WTC11 (cell line): ENCODE measurements around the gene OR6C75. TPM values are rescaled to one million over a fixed set of nuclear protein-coding genes. Genes with fewer than 3 reads are reported as not detected.

Experiments used
- ATAC-seq: fragments of 200-7000 bp; cut with Tn5 transposase; 2 replicates; pipeline ENCODE4 v1.10.0; 2021; ENCODE audit warnings: mild to moderate bottlenecking, moderate library complexity
- CTCF ChIA-PET: fragments of 300-600 bp; sonication (Branson Sonifier 250); formaldehyde crosslinking; loops from one replicate; lab custom pipeline; 2021; ENCODE audit warnings: antibody characterized with exemption; lab: Charles Lee
- POLR2A ChIA-PET: fragments of 350-600 bp; sonication (Branson Sonifier 250); formaldehyde crosslinking; loops from one replicate; lab custom pipeline; 2021; ENCODE audit warnings: antibody characterized with exemption; lab: Charles Lee
- DNase-seq: peaks from one replicate; pipeline ENCODE4 v3.0.0; 2021; ENCODE audit warnings: low spot score
- H3K27ac Mint-ChIP-seq: 2 replicates; pipeline ENCODE4 v1.8.0; 2021; ENCODE audit warnings: mixed read lengths
- H3K27me3 Mint-ChIP-seq: 2 replicates; pipeline ENCODE4 v1.8.0; 2021; ENCODE audit warnings: low read depth, mild to moderate bottlenecking, moderate library complexity, mixed read lengths
- H3K36me3 Mint-ChIP-seq: 2 replicates; pipeline ENCODE4 v1.8.0; 2021; ENCODE audit warnings: mixed read lengths
- H3K4me1 Mint-ChIP-seq: 2 replicates; pipeline ENCODE4 v1.8.0; 2022; ENCODE audit warnings: mixed read lengths
- H3K4me3 Mint-ChIP-seq: 2 replicates; pipeline ENCODE4 v1.8.0; 2021; ENCODE audit warnings: mild to moderate bottlenecking, moderate library complexity, mixed read lengths
- H3K9me3 Mint-ChIP-seq: 2 replicates; pipeline ENCODE4 v1.8.0; 2021; ENCODE audit warnings: mixed read lengths
- ATF2 ChIP-seq: sonication (generic); formaldehyde crosslinking; IDR thresholded peaks from 2 replicates; pipeline ENCODE4 v1.8.1; 2022; ENCODE audit warnings: low read depth, missing genetic modification reagents, borderline replicate concordance
- CBFB ChIP-seq: sonication (generic); formaldehyde crosslinking; IDR thresholded peaks from 2 replicates; pipeline ENCODE4 v1.8.1; 2022; ENCODE audit warnings: mild to moderate bottlenecking, low read depth, missing genetic modification reagents
- CREB1 ChIP-seq: sonication (generic); formaldehyde crosslinking; IDR thresholded peaks from 2 replicates; pipeline ENCODE4 v1.8.0; 2023; ENCODE audit warnings: mild to moderate bottlenecking, missing genetic modification reagents
- FOXJ3 ChIP-seq: sonication (generic); formaldehyde crosslinking; IDR thresholded peaks from 2 replicates; pipeline ENCODE4 v1.9.0; 2021; ENCODE audit warnings: missing genetic modification reagents, mild to moderate bottlenecking, borderline replicate concordance
- GRHL2 ChIP-seq: fragments of 250-450 bp; sonication (Bioruptor Pico); IDR thresholded peaks from 2 replicates; pipeline ENCODE4 v1.8.0; 2022; ENCODE audit warnings: mild to moderate bottlenecking, moderate library complexity; ENCODE audit not compliant: insufficient replicate concordance, severe bottlenecking
- HMGA2 ChIP-seq: fragments of 250-450 bp; sonication (Bioruptor Pico); IDR thresholded peaks from 2 replicates; pipeline ENCODE4 v1.4.0; 2021; ENCODE audit warnings: mild to moderate bottlenecking, moderate library complexity
- KAT7 ChIP-seq: sonication (generic); formaldehyde crosslinking; IDR thresholded peaks from 2 replicates; pipeline ENCODE4 v1.8.1; 2023; ENCODE audit warnings: missing genetic modification reagents, mild to moderate bottlenecking, borderline replicate concordance
- RELA ChIP-seq: sonication (generic); formaldehyde crosslinking; IDR thresholded peaks from 2 replicates; pipeline ENCODE4 v1.8.1; 2022; ENCODE audit warnings: missing genetic modification reagents, mild to moderate bottlenecking, borderline replicate concordance
- TEAD1 ChIP-seq: sonication (generic); formaldehyde crosslinking; IDR thresholded peaks from 2 replicates; pipeline ENCODE4 v1.8.0; 2022; ENCODE audit warnings: mild to moderate bottlenecking, missing genetic modification reagents
- ZNF423 ChIP-seq: fragments of 250-450 bp; sonication (Bioruptor Pico); IDR thresholded peaks from 2 replicates; pipeline ENCODE4 v2.1.2; 2022; ENCODE audit warnings: mild to moderate bottlenecking, moderate library complexity
- ZNF425 ChIP-seq: fragments of 250-450 bp; sonication (Bioruptor Pico); conservative IDR thresholded peaks from 2 replicates; pipeline ENCODE4 v1.9.0; 2021; ENCODE audit warnings: mild to moderate bottlenecking
- total RNA-seq: library from RNA; stranded (reverse); gene quantifications from 3 replicates; pipeline ENCODE4 v1.2.3, GENCODE V29; 2021
- TF ChIP-seq, protein P1 (sequence below): sonication (generic); formaldehyde crosslinking; IDR thresholded peaks from 2 replicates; pipeline ENCODE4 v1.8.1; 2023; ENCODE audit warnings: mild to moderate bottlenecking, missing genetic modification reagents, borderline replicate concordance
- TF ChIP-seq, protein P2 (sequence below): sonication (generic); formaldehyde crosslinking; conservative IDR thresholded peaks from 2 replicates; pipeline ENCODE4 v1.8.1; 2023; ENCODE audit warnings: mild to moderate bottlenecking, low read depth, missing genetic modification reagents, moderate library complexity
- TF ChIP-seq, protein P3 (sequence below): sonication (generic); formaldehyde crosslinking; IDR thresholded peaks from 2 replicates; pipeline ENCODE4 v1.8.1; 2022; ENCODE audit warnings: mild to moderate bottlenecking, moderate library complexity, missing genetic modification reagents
- TF ChIP-seq, protein P4 (sequence below): fragments of 200-600 bp; IDR thresholded peaks from 2 replicates; pipeline ENCODE4 v1.8.0; 2022; ENCODE audit warnings: antibody characterized with exemption

OR6C75 gene
- total RNA-seq, 1 experiment from 2014 or later: not detected

- TF ChIP-seq ZNF425: no peak
These were observed 2.3 kb downstream of the OR6C75 start (continued) for GRCh38 chr12:55365086-55365485.

DNA sequence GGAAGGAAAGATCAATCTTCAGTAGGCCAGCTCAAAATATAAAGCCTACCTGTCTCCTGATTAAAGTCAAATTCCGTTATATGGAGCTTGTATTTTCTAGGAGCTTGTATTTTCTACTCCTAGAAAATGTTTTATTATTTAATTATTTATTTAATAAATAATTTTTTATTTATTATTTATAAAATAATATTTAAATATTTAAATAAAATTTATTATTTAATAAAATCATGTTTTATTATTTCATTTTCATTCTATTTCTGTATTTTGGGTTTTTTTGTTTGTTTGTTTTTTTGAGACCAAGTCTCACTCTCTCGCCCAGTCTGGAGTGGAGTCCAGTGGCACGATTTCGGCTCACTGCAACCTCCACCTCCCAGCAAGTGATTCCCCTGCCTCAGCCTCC is 9.7 kb downstream of the OR6C75 start:
- no peak overlapping the region for H3K27ac Mint-ChIP-seq
- H3K27me3 Mint-ChIP-seq: no peaks in the 10 kb centered on the region
- ChIA-PET POLR2A (no interaction called here), CTCF (no interaction called here)
- TF ChIP-seq RELA (CRISPR knock-in tag): no peak
- TF ChIP-seq HMGA2 (CRISPR knock-in tag): peak; percentile 99
- DNase-seq (no peak), ATAC-seq (no peak)
- H3K36me3 Mint-ChIP-seq: no peaks in the 10 kb centered on the region
- H3K4me1 Mint-ChIP-seq: no peaks in the 10 kb centered on the region
- H3K4me3 Mint-ChIP-seq: no peak overlapping the region
- no peaks in the 10 kb centered on the region for H3K9me3 Mint-ChIP-seq

- Mint-ChIP-seq H3K27me3 (no peaks in the 10 kb centered on the region), H3K27ac (0 out of 2 replicates have a peak overlapping the region, but pooled peaks have one; percentile 22), H3K9me3 (no peaks in the 10 kb centered on the region), H3K4me3 (peak overlapping the region; percentile 34; the same call in 1 of the 2 replicates), H3K36me3 (no peaks in the 10 kb centered on the region), H3K4me1 (peaks cover 14% of the 10 kb centered on the region)
- ChIA-PET CTCF (interaction anchor here (0.6 kb wide), 1 partner anchor 32 kb away, joined by 5 read pairs; no protein-coding TSS in a partner anchor), POLR2A (no interaction called here)
- ATAC-seq (peak; percentile 65), DNase-seq (no peak)
- no peak for TF ChIP-seq HMGA2 (CRISPR knock-in tag)
- TF ChIP-seq KAT7 (CRISPR knock-in tag): no peak
- TF ChIP-seq, protein P1, sequence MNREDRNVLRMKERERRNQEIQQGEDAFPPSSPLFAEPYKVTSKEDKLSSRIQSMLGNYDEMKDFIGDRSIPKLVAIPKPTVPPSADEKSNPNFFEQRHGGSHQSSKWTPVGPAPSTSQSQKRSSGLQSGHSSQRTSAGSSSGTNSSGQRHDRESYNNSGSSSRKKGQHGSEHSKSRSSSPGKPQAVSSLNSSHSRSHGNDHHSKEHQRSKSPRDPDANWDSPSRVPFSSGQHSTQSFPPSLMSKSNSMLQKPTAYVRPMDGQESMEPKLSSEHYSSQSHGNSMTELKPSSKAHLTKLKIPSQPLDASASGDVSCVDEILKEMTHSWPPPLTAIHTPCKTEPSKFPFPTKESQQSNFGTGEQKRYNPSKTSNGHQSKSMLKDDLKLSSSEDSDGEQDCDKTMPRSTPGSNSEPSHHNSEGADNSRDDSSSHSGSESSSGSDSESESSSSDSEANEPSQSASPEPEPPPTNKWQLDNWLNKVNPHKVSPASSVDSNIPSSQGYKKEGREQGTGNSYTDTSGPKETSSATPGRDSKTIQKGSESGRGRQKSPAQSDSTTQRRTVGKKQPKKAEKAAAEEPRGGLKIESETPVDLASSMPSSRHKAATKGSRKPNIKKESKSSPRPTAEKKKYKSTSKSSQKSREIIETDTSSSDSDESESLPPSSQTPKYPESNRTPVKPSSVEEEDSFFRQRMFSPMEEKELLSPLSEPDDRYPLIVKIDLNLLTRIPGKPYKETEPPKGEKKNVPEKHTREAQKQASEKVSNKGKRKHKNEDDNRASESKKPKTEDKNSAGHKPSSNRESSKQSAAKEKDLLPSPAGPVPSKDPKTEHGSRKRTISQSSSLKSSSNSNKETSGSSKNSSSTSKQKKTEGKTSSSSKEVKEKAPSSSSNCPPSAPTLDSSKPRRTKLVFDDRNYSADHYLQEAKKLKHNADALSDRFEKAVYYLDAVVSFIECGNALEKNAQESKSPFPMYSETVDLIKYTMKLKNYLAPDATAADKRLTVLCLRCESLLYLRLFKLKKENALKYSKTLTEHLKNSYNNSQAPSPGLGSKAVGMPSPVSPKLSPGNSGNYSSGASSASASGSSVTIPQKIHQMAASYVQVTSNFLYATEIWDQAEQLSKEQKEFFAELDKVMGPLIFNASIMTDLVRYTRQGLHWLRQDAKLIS (CRISPR knock-in tag): no peak
- no peak for TF ChIP-seq CBFB (CRISPR knock-in tag)
- TF ChIP-seq FOXJ3 (CRISPR knock-in tag): no peak
- TF ChIP-seq, protein P2, sequence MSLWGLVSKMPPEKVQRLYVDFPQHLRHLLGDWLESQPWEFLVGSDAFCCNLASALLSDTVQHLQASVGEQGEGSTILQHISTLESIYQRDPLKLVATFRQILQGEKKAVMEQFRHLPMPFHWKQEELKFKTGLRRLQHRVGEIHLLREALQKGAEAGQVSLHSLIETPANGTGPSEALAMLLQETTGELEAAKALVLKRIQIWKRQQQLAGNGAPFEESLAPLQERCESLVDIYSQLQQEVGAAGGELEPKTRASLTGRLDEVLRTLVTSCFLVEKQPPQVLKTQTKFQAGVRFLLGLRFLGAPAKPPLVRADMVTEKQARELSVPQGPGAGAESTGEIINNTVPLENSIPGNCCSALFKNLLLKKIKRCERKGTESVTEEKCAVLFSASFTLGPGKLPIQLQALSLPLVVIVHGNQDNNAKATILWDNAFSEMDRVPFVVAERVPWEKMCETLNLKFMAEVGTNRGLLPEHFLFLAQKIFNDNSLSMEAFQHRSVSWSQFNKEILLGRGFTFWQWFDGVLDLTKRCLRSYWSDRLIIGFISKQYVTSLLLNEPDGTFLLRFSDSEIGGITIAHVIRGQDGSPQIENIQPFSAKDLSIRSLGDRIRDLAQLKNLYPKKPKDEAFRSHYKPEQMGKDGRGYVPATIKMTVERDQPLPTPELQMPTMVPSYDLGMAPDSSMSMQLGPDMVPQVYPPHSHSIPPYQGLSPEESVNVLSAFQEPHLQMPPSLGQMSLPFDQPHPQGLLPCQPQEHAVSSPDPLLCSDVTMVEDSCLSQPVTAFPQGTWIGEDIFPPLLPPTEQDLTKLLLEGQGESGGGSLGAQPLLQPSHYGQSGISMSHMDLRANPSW: no peak
- TF ChIP-seq, protein P3, sequence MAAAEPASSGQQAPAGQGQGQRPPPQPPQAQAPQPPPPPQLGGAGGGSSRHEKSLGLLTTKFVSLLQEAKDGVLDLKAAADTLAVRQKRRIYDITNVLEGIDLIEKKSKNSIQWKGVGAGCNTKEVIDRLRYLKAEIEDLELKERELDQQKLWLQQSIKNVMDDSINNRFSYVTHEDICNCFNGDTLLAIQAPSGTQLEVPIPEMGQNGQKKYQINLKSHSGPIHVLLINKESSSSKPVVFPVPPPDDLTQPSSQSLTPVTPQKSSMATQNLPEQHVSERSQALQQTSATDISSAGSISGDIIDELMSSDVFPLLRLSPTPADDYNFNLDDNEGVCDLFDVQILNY (CRISPR knock-in tag): no peak
- TF ChIP-seq, protein P4, sequence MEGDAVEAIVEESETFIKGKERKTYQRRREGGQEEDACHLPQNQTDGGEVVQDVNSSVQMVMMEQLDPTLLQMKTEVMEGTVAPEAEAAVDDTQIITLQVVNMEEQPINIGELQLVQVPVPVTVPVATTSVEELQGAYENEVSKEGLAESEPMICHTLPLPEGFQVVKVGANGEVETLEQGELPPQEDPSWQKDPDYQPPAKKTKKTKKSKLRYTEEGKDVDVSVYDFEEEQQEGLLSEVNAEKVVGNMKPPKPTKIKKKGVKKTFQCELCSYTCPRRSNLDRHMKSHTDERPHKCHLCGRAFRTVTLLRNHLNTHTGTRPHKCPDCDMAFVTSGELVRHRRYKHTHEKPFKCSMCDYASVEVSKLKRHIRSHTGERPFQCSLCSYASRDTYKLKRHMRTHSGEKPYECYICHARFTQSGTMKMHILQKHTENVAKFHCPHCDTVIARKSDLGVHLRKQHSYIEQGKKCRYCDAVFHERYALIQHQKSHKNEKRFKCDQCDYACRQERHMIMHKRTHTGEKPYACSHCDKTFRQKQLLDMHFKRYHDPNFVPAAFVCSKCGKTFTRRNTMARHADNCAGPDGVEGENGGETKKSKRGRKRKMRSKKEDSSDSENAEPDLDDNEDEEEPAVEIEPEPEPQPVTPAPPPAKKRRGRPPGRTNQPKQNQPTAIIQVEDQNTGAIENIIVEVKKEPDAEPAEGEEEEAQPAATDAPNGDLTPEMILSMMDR: no peak
- no peak for TF ChIP-seq GRHL2 (CRISPR knock-in tag)
- no peak for TF ChIP-seq TEAD1 (CRISPR knock-in tag)
- TF ChIP-seq ATF2: no peak
- TF ChIP-seq CREB1 (CRISPR knock-in tag): no peak
- TF ChIP-seq ZNF423: no peak
These were observed 23.1 kb downstream of the OR6C75 start for GRCh38 chr12:55385891-55386290.
